Activated B cell treated with CpG ODN at 0.5 μM for 24 hours (primary cell): ENCODE data around the gene LEP. TPM values are rescaled to one million over a fixed set of nuclear protein-coding genes. Genes with fewer than 3 reads are reported as not detected.
"Not testable (repeated sequence)": the region's sequence is repeated elsewhere in the genome, so short reads cannot be mapped to it uniquely, and the experiment has no call there.

Experiments used
- ATAC-seq: fragments of 200-7000 bp; cut with Tn5 transposase; one replicate; pipeline ENCODE4 v1.10.0; 2021; ENCODE audit warnings: low read depth, mild to moderate bottlenecking, moderate library complexity
- CTCF ChIA-PET: fragments of 350-600 bp; sonication (Branson Sonifier 250); formaldehyde crosslinking; loops from one replicate; lab custom pipeline; 2021; ENCODE audit warnings: antibody characterized with exemption; lab: Charles Lee
- POLR2A ChIA-PET: fragments of 350-600 bp; sonication (Branson Sonifier 250); formaldehyde crosslinking; loops from one replicate; lab custom pipeline; 2021; ENCODE audit warnings: antibody characterized with exemption; lab: Charles Lee
- DNase-seq: peaks from one replicate; pipeline ENCODE4 v3.0.0; 2022
- H3K27ac Mint-ChIP-seq: one replicate; pipeline ENCODE4 v1.8.0; 2020; ENCODE audit warnings: mixed read lengths
- H3K27me3 Mint-ChIP-seq: one replicate; pipeline ENCODE4 v1.8.0; 2021; ENCODE audit warnings: mixed read lengths
- H3K36me3 Mint-ChIP-seq: one replicate; pipeline ENCODE4 v1.8.0; 2021; ENCODE audit warnings: low read depth, mixed read lengths
- H3K4me1 Mint-ChIP-seq: one replicate; pipeline ENCODE4 v1.8.0; 2021; ENCODE audit warnings: mixed read lengths
- H3K4me3 Mint-ChIP-seq: one replicate; pipeline ENCODE4 v1.8.0; 2020; ENCODE audit warnings: mild to moderate bottlenecking, mixed read lengths
- H3K9me3 Mint-ChIP-seq: one replicate; pipeline ENCODE4 v1.8.0; 2020; ENCODE audit warnings: mixed read lengths
- intact Hi-C: fragments of 100-400 bp; cut with micrococcal nuclease; formaldehyde crosslinking; loops from one replicate; pipeline ENCODE4 v1.15.1; 2024
- total RNA-seq: library from RNA; stranded (reverse); gene quantifications from 2 replicates; pipeline ENCODE4 v1.2.3, GENCODE V29; 2022
- TF ChIP-seq, protein P1 (sequence below): fragments of 200-600 bp; IDR thresholded peaks from one replicate; pipeline ENCODE4 v1.8.0; 2022; ENCODE audit warnings: antibody characterized with exemption, mild to moderate bottlenecking

LEP gene
- total RNA-seq, 1 donor from 2014 or later, result not detected

DNA sequence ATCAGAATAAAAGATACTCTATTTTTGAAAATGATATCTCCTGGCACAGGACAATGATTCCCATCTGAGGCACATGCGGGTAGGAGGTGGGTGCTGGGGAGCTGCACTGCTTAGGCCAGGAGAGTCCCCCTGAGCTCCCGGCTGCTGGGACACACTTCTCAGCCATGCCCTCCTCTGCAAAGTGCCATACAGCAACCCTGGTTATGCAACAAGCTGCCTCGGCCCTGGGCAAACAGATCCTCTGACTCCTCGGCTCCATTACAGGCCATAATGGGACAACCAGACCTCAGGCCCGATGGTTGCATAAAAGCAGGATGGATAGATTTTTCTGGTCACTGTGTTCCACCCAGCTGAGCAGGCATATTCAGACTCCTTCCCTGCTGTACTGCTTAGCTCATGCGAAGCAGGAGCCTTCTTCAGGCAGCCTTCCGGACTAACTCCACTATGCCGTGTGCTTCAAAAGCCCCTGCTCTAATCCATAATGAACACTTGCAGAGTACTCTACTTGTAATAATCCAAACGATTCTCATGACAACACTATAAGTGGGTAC, 6.5 kb upstream of the LEP start:
- POLR2A ChIA-PET, result no interaction called here
- Mint-ChIP-seq H3K4me3 (no peak overlapping the region), H3K9me3 (peaks cover 6% of the 10 kb centered on the region), H3K4me1 (no peaks in the 10 kb centered on the region), H3K36me3 (no peaks in the 10 kb centered on the region), H3K27ac (no peak overlapping the region), H3K27me3 (peaks cover 14% of the 10 kb centered on the region)
- no peak for DNase-seq
- CTCF ChIA-PET, result no interaction called here
- ATAC-seq, result no peak
- intact Hi-C loops, result no loop called here
- TF ChIP-seq, protein P1, sequence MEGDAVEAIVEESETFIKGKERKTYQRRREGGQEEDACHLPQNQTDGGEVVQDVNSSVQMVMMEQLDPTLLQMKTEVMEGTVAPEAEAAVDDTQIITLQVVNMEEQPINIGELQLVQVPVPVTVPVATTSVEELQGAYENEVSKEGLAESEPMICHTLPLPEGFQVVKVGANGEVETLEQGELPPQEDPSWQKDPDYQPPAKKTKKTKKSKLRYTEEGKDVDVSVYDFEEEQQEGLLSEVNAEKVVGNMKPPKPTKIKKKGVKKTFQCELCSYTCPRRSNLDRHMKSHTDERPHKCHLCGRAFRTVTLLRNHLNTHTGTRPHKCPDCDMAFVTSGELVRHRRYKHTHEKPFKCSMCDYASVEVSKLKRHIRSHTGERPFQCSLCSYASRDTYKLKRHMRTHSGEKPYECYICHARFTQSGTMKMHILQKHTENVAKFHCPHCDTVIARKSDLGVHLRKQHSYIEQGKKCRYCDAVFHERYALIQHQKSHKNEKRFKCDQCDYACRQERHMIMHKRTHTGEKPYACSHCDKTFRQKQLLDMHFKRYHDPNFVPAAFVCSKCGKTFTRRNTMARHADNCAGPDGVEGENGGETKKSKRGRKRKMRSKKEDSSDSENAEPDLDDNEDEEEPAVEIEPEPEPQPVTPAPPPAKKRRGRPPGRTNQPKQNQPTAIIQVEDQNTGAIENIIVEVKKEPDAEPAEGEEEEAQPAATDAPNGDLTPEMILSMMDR, result no peak

DNA sequence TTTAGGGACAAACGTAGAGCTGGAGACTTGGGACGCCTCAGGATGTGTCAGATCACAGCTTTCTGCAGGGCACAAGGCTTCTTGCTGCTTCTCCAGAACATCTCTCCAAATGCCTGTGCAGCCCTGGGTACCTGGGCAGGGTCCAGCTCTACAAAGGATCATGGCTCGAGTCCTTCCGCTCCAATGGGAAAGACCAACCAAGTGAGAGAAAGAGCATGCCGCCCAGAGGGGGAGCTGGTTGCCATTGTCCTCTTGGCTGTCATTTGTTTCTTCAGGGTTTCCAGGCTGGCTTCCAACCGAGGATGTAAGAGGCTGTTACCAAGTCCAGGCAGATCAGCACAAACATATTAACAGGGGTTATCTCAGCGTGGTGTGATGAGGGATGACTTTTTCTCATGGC, 5.6 kb upstream of the LEP start:
- TF ChIP-seq, protein P1, result no peak
- Mint-ChIP-seq H3K27me3 (peaks cover 8% of the 10 kb centered on the region), H3K36me3 (no peaks in the 10 kb centered on the region), H3K9me3 (peaks cover 6% of the 10 kb centered on the region), H3K27ac (no peak overlapping the region), H3K4me1 (no peaks in the 10 kb centered on the region), H3K4me3 (no peak overlapping the region)
- ATAC-seq (no peak), DNase-seq (no peak)
- CTCF ChIA-PET, result no interaction called here
- POLR2A ChIA-PET, result no interaction called here
- intact Hi-C loops, result no loop called here

DNA sequence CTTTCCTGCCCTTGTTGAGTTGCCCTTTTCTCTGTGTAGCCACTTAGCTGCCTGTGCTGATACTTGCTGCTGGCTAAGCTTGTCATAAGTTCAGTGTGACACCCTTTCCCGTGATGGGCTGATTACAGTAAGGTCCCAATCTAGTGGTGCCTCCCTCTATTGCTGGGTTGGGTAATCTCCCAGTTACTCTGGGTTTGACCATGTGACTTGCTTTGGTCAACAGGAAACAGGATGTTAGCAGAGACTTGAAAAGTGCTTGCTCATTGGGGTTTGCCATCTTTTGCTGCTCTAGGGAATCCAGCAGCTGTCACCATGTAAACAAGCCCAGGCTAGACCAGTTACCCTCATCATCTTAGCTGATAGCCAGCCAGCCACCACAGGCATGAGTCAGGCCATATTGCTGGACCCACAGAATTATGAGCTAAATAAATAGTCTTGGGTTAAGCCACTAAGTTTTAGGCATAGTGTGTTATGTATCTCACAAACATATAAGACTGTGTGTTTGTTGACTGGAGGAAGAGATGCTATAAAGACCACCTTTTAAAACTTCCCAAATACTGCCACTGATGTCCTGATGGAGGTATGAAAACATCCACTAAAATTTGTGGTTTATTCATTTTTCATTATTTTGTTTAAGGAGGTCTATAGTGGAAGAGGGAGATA, 4.0 kb upstream of the LEP start:
- ChIA-PET POLR2A (interaction anchor here (0.7 kb wide), 1 partner anchor 27 kb away, joined by 3 read pairs; no protein-coding TSS in a partner anchor), CTCF (interaction anchor here (1.1 kb wide), 1 partner anchor 27 kb away, joined by 3 read pairs; no protein-coding TSS in a partner anchor)
- DNase-seq (no peak), ATAC-seq (no peak)
- peaks cover 6% of the 10 kb centered on the region for H3K9me3 Mint-ChIP-seq
- H3K4me1 Mint-ChIP-seq, result no peaks in the 10 kb centered on the region
- peaks cover 16% of the 10 kb centered on the region for H3K27me3 Mint-ChIP-seq
- TF ChIP-seq, protein P1, result no peak
- no peaks in the 10 kb centered on the region for H3K36me3 Mint-ChIP-seq
- no peak overlapping the region for H3K4me3 Mint-ChIP-seq
- H3K27ac Mint-ChIP-seq, result no peak overlapping the region
- intact Hi-C loops, result no loop called here

DNA sequence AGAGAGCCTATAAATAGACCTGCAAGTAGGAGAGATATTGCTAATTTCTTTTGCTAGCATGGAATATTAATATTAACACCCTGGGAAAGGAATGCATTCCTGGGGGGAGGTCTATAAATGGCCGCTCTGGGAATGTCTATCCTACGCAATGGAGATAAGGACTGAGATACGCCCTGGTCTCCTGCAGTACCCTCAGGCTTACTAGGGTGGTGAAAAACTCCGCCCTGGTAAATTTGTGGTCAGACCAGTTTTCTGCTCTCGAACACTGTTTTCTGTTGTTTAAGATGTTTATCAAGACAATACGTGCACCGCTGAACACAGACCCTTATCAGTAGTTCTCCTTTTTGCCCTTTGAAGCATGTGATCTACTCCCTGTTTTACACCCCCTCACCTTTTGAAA, 1.9 kb upstream of the LEP start:
- intact Hi-C loops, H3K9me3 Mint-ChIP-seq, POLR2A ChIA-PET, DNase-seq, H3K4me3 Mint-ChIP-seq, H3K4me1 Mint-ChIP-seq, ATAC-seq, CTCF ChIA-PET, H3K27ac Mint-ChIP-seq, H3K36me3 Mint-ChIP-seq: not testable (repeated sequence)
- peaks cover 21% of the 10 kb centered on the region for H3K27me3 Mint-ChIP-seq

DNA sequence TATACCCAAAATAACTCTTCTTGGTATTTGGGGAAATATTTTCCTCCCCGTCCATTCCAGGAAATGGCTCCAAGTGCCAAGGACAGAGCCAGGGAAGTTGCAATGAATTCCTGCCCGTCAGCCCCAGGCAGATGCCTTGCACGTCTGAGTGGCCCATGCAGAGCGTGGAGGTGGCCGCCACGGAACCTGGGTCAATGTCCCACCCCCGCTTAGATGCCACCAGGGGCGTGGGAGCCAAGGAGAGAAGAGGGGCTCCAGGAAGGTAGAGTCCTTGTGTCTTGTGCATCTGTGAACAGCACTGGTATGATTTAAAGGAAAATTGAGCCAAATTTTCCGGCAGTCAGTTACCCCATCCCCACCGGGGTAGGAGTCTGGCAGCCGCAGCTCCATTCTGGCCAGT, 1.6 kb downstream of the LEP start:
- intact Hi-C loops, result no loop called here
- no peaks in the 10 kb centered on the region for H3K36me3 Mint-ChIP-seq
- TF ChIP-seq, protein P1, result no peak
- H3K4me3 Mint-ChIP-seq, result no peak overlapping the region
- ATAC-seq, result no peak
- CTCF ChIA-PET, result no interaction called here
- POLR2A ChIA-PET, result no interaction called here
- peaks cover 6% of the 10 kb centered on the region for H3K9me3 Mint-ChIP-seq
- no peaks in the 10 kb centered on the region for H3K4me1 Mint-ChIP-seq
- no peak for DNase-seq
- H3K27ac Mint-ChIP-seq, result no peak overlapping the region
- H3K27me3 Mint-ChIP-seq, result peaks cover 27% of the 10 kb centered on the region
